ENCODE results near the gene SMYD3. TPM values are rescaled to one million over a fixed set of nuclear protein-coding genes. Genes with fewer than 3 reads are reported as not detected.

SMYD3 gene
- polyA plus RNA-seq, 1 donor from 2014 or later, result 48.6 TPM

DNA sequence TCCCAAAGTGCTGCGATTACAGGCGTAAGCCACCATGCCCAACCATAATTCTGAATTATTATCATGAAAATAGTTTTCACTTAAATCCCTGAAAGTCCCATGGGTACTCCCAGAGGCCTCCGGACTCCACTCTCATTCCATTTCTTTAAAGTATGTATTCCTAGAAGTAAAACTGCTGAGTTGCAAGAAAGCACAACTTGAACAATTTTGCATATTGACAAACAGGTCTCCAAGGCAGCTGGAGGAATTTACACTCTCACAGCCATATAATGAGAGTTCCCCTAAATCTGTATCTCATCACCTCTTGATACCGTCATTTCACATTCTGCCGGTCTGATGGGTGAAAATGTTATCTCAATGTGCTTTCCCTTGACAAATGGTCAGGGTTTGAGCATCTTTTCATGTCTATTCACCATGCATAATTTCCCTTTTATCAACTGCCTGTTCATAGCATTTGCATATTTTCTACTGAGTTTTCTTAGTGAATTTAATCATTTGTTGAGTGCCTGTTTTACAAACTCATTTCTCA, 129.4 kb downstream of the SMYD3 start:
- Histone ChIP-seq H3K9me3 (ENCODE audit: low read length) (no peaks in the 10 kb centered on the region), H3K9ac (ENCODE audit: low read length) (no peak overlapping the region), H3K27ac (ENCODE audit: low read length) (no peak overlapping the region), H3K4me2 (ENCODE audit: low read length) (no peak overlapping the region), H3K79me2 (replicated peaks; ENCODE audit: insufficient read depth, low read length) (no peaks in the 10 kb centered on the region), H4K20me1 (ENCODE audit: insufficient read depth) (no peaks in the 10 kb centered on the region), H3K4me3 (ENCODE audit: low read length) (no peak overlapping the region), H3K36me3 (ENCODE audit: insufficient read depth, low read length) (no peaks in the 10 kb centered on the region), H3K9me2 (ENCODE audit: insufficient read depth, low read length) (no peaks in the 10 kb centered on the region), H3F3A (ENCODE audit: insufficient read depth, low read length, poor library complexity, severe bottlenecking) (no peaks in the 10 kb centered on the region), H3K27me3 (ENCODE audit: insufficient read depth, low read depth, low read length) (no peaks in the 10 kb centered on the region), H2AFZ (ENCODE audit: low read depth, low read length) (no peak overlapping the region)
- TF ChIP-seq SMC3 (conservative IDR thresholded peaks at IDR 0.05; ENCODE audit: poor library complexity), result no peak
- TF ChIP-seq, protein P1, sequence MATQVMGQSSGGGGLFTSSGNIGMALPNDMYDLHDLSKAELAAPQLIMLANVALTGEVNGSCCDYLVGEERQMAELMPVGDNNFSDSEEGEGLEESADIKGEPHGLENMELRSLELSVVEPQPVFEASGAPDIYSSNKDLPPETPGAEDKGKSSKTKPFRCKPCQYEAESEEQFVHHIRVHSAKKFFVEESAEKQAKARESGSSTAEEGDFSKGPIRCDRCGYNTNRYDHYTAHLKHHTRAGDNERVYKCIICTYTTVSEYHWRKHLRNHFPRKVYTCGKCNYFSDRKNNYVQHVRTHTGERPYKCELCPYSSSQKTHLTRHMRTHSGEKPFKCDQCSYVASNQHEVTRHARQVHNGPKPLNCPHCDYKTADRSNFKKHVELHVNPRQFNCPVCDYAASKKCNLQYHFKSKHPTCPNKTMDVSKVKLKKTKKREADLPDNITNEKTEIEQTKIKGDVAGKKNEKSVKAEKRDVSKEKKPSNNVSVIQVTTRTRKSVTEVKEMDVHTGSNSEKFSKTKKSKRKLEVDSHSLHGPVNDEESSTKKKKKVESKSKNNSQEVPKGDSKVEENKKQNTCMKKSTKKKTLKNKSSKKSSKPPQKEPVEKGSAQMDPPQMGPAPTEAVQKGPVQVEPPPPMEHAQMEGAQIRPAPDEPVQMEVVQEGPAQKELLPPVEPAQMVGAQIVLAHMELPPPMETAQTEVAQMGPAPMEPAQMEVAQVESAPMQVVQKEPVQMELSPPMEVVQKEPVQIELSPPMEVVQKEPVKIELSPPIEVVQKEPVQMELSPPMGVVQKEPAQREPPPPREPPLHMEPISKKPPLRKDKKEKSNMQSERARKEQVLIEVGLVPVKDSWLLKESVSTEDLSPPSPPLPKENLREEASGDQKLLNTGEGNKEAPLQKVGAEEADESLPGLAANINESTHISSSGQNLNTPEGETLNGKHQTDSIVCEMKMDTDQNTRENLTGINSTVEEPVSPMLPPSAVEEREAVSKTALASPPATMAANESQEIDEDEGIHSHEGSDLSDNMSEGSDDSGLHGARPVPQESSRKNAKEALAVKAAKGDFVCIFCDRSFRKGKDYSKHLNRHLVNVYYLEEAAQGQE (IDR thresholded peaks at IDR 0.05; ENCODE audit: borderline replicate concordance), result no peak
- no peak for TF ChIP-seq EZH2 (IDR thresholded peaks at IDR 0.05; ENCODE audit: borderline replicate concordance, insufficient read depth, low read length, poor library complexity, severe bottlenecking)
- no peak for TF ChIP-seq EP300 (conservative IDR thresholded peaks at IDR 0.05; ENCODE audit: poor library complexity, severe bottlenecking)
- TF ChIP-seq POLR2AphosphoS5 (IDR thresholded peaks at IDR 0.05), result no peak
- no peak for TF ChIP-seq MXI1 (conservative IDR thresholded peaks at IDR 0.05; ENCODE audit: poor library complexity, severe bottlenecking)
- no peak for TF ChIP-seq RAD21 (conservative IDR thresholded peaks at IDR 0.05)
- no peak for TF ChIP-seq TAF1 (IDR thresholded peaks at IDR 0.05; ENCODE audit: low read depth)
- TF ChIP-seq, protein P2, sequence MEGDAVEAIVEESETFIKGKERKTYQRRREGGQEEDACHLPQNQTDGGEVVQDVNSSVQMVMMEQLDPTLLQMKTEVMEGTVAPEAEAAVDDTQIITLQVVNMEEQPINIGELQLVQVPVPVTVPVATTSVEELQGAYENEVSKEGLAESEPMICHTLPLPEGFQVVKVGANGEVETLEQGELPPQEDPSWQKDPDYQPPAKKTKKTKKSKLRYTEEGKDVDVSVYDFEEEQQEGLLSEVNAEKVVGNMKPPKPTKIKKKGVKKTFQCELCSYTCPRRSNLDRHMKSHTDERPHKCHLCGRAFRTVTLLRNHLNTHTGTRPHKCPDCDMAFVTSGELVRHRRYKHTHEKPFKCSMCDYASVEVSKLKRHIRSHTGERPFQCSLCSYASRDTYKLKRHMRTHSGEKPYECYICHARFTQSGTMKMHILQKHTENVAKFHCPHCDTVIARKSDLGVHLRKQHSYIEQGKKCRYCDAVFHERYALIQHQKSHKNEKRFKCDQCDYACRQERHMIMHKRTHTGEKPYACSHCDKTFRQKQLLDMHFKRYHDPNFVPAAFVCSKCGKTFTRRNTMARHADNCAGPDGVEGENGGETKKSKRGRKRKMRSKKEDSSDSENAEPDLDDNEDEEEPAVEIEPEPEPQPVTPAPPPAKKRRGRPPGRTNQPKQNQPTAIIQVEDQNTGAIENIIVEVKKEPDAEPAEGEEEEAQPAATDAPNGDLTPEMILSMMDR (IDR thresholded peaks at IDR 0.05; ENCODE audit: poor library complexity, severe bottlenecking), result no peak

DNA sequence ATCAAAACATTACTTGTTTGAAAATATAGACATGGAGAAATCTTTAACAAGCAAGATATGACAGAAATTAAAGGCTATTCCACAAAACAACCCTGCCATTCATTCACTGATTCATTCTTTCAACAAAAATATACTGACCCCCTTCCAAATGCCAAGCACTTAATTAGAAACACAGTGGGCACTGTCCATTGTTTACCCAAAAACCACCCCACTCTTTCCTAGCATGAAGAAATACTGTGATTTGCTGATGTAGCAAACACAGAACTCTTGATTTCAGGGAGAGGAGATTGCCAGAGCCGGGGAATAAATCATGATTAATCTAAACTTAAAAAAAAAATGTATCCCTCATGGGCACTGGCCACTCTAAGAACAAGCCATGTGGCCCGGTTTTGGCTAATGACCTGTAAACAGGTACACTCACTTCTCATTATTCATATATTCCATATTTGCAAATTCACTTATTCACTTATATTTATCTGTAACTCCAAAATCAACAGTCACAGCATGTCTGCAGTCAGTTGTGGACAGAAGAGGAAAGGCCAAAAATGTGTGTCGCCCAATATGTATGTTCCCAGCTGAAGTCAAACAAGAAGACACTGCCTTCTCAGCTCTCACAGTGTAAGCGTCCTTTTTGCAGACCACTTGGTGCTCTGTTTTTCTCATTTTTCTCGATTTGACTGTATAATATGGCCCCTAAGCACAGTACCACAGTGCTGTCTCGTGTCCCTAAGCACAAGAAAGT, 133.1 kb downstream of the SMYD3 start:
- H3F3A ChIP-seq (ENCODE audit: insufficient read depth, low read length, poor library complexity, severe bottlenecking), result no peaks in the 10 kb centered on the region

More for the DNA sequence above, 133.1 kb downstream of the SMYD3 start:
- Histone ChIP-seq H3K4me2 (ENCODE audit: low read length) (no peak overlapping the region), H3K79me2 (replicated peaks; ENCODE audit: insufficient read depth, low read length) (no peaks in the 10 kb centered on the region), H3K4me3 (ENCODE audit: low read length) (no peak overlapping the region), H3K9ac (ENCODE audit: low read length) (no peak overlapping the region), H3K27ac (ENCODE audit: low read length) (no peak overlapping the region), H2AFZ (ENCODE audit: low read depth, low read length) (no peak overlapping the region), H3K27me3 (ENCODE audit: insufficient read depth, low read depth, low read length) (no peaks in the 10 kb centered on the region), H3K9me3 (ENCODE audit: low read length) (no peaks in the 10 kb centered on the region), H3K36me3 (ENCODE audit: insufficient read depth, low read length) (no peaks in the 10 kb centered on the region), H3K9me2 (ENCODE audit: insufficient read depth, low read length) (no peaks in the 10 kb centered on the region), H4K20me1 (ENCODE audit: insufficient read depth) (no peaks in the 10 kb centered on the region)
- TF ChIP-seq RAD21 (conservative IDR thresholded peaks at IDR 0.05) (no peak), MXI1 (conservative IDR thresholded peaks at IDR 0.05; ENCODE audit: poor library complexity, severe bottlenecking) (no peak), SMC3 (conservative IDR thresholded peaks at IDR 0.05; ENCODE audit: poor library complexity) (no peak), TAF1 (IDR thresholded peaks at IDR 0.05; ENCODE audit: low read depth) (no peak), EP300 (conservative IDR thresholded peaks at IDR 0.05; ENCODE audit: poor library complexity, severe bottlenecking) (no peak), POLR2AphosphoS5 (IDR thresholded peaks at IDR 0.05) (no peak), EZH2 (IDR thresholded peaks at IDR 0.05; ENCODE audit: borderline replicate concordance, insufficient read depth, low read length, poor library complexity, severe bottlenecking) (no peak)
- TF ChIP-seq, protein P2 (IDR thresholded peaks at IDR 0.05; ENCODE audit: poor library complexity, severe bottlenecking), result no peak
- TF ChIP-seq, protein P1 (IDR thresholded peaks at IDR 0.05; ENCODE audit: borderline replicate concordance), result no peak

Measured in neural cell (in vitro differentiated cells).